H1 (cell line): ENCODE results near the gene GMIP. TPM values are rescaled to one million over a fixed set of nuclear protein-coding genes. Genes with fewer than 3 reads are reported as not detected.

Source experiments
- CTCF ChIA-PET: fragments of 300-600 bp; sonication (Branson Sonifier 250); formaldehyde crosslinking; loops from one replicate; lab custom pipeline; 2021; ENCODE audit not compliant: partially characterized antibody; lab: Charles Lee
- POLR2A ChIA-PET: fragments of 300-600 bp; sonication (Branson Sonifier 250); formaldehyde crosslinking; loops from one replicate; lab custom pipeline; 2021; ENCODE audit warnings: inconsistent platforms; ENCODE audit not compliant: partially characterized antibody; lab: Charles Lee
- DNase-seq, 2 experiments: peaks; one replicate each; pipeline versions ENCODE4 v3.0.0 to v3.0.0-alpha.2; 2010 to 2022; ENCODE audit warnings: low spot score in 2 of 2, low read depth in 1 of 2, mixed read lengths in 1 of 2
- FAIRE-seq: peaks from 2 replicates; lab custom pipeline; 2011; peaks lifted over from hg19 to GRCh38; lab: Jason Lieb, UNC
- H2AFZ ChIP-seq: 2 replicates; pipeline ENCODE4 v1.8.1; 2012; ENCODE audit warnings: low read length, inconsistent platforms
- H2AK5ac ChIP-seq: 2 replicates; pipeline ENCODE4 v1.6.1; 2013; ENCODE audit warnings: low read depth, low read length
- H2BK120ac ChIP-seq: replicated peaks from 2 replicates; pipeline ENCODE3; 2013; ENCODE audit warnings: low read depth, low read length, inconsistent platforms
- H2BK12ac ChIP-seq: 2 replicates; pipeline ENCODE4 v1.6.1; 2013; ENCODE audit warnings: low read depth, low read length
- H2BK15ac ChIP-seq: 2 replicates; pipeline ENCODE4 v1.6.1; 2013; ENCODE audit warnings: low read length
- H2BK20ac ChIP-seq: 2 replicates; pipeline ENCODE4 v1.6.1; 2013; ENCODE audit warnings: low read length
- H2BK5ac ChIP-seq: 2 replicates; pipeline ENCODE4 v1.6.1; 2013; ENCODE audit warnings: low read depth, low read length
- H3K14ac ChIP-seq: 2 replicates; pipeline ENCODE4 v1.6.1; 2013; ENCODE audit warnings: inconsistent platforms; ENCODE audit not compliant: insufficient read length
- H3K18ac ChIP-seq: 2 replicates; pipeline ENCODE4 v1.6.1; 2013; ENCODE audit warnings: low read length; ENCODE audit errors: extremely low read depth
- H3K23ac ChIP-seq: 2 replicates; pipeline ENCODE4 v1.6.1; 2013; ENCODE audit warnings: inconsistent platforms; ENCODE audit not compliant: insufficient read length
- H3K23me2 ChIP-seq: 2 replicates; pipeline ENCODE4 v1.6.1; 2013; ENCODE audit warnings: low read depth, low read length
- H3K27ac ChIP-seq: 2 replicates; pipeline ENCODE4 v1.6.1; 2011; ENCODE audit warnings: low read depth, low read length, inconsistent platforms
- H3K27me3 ChIP-seq, 4 experiments: replicated peaks in 1 of 4; 1 replicate in 1 of 4; 2 replicates in 3 of 4; pipeline versions ENCODE4 v1.6.1 to v1.8.1; 2011 to 2013; ENCODE audit warnings: low read length in 3 of 4, mild to moderate bottlenecking in 3 of 4, inconsistent platforms in 2 of 4, mixed read lengths in 2 of 4, moderate library complexity in 1 of 4; ENCODE audit not compliant: control insufficient read depth in 3 of 4, insufficient read depth in 3 of 4; ENCODE audit errors: extremely low read depth in 1 of 4
- H3K36me3 ChIP-seq, 4 experiments: 2 replicates each; pipeline versions ENCODE4 v1.6.1 to v1.8.1; 2011 to 2013; ENCODE audit warnings: mild to moderate bottlenecking in 4 of 4, low read length in 3 of 4, moderate library complexity in 2 of 4, control low read depth in 1 of 4, inconsistent platforms in 1 of 4; ENCODE audit not compliant: insufficient read depth in 4 of 4, control insufficient read depth in 2 of 4
- H3K4ac ChIP-seq: replicated peaks from 2 replicates; pipeline ENCODE3; 2013; ENCODE audit warnings: low read length, low read depth, mixed read lengths, inconsistent platforms; ENCODE audit not compliant: insufficient read length
- H3K4me1 ChIP-seq, 4 experiments: replicated peaks in 1 of 4; 1 replicate in 1 of 4; 2 replicates in 3 of 4; pipeline versions ENCODE4 v1.6.1 to v1.8.1; 2011 to 2013; ENCODE audit warnings: low read length in 3 of 4, inconsistent platforms in 2 of 4, mixed read lengths in 1 of 4; ENCODE audit not compliant: insufficient read depth in 4 of 4, control insufficient read depth in 3 of 4
- H3K4me2 ChIP-seq, 2 experiments: 2 replicates each; pipeline versions ENCODE4 v1.6.1 to v1.8.1; 2011 to 2013; ENCODE audit warnings: low read depth in 2 of 2, low read length in 2 of 2, control low read depth in 1 of 2, inconsistent platforms in 1 of 2, mild to moderate bottlenecking in 1 of 2; ENCODE audit not compliant: insufficient read depth in 1 of 2
- H3K4me3 ChIP-seq, 4 experiments: fragments of 200-600, 300-600 bp in 1 of 4; sonication (generic), shearing (Covaris generic), sonication (Bioruptor Twin) in 1 of 4; 2 replicates each; pipeline versions ENCODE4 v1.5.1 to v1.8.1; 2011 to 2016; ENCODE audit warnings: low read length in 4 of 4, low read depth in 3 of 4, control low read depth in 2 of 4, inconsistent platforms in 2 of 4, mild to moderate bottlenecking in 2 of 4, mixed read lengths in 1 of 4, moderate library complexity in 1 of 4; ENCODE audit not compliant: insufficient read depth in 2 of 4; ENCODE audit errors: extremely low read depth in 1 of 4
- H3K56ac ChIP-seq: replicated peaks from 2 replicates; pipeline ENCODE3; 2013; ENCODE audit warnings: low read depth, mild to moderate bottlenecking, mixed read lengths, low read length, inconsistent platforms; ENCODE audit not compliant: insufficient read length
- H3K79me1 ChIP-seq: 2 replicates; pipeline ENCODE4 v1.6.1; 2013; ENCODE audit warnings: low read depth, low read length, control low read depth
- H3K79me2 ChIP-seq, 2 experiments: 2 replicates each; pipeline versions ENCODE4 v1.6.1 to v1.8.1; 2012 to 2013; ENCODE audit warnings: low read length in 2 of 2, mild to moderate bottlenecking in 2 of 2, inconsistent platforms in 1 of 2; ENCODE audit not compliant: insufficient read depth in 2 of 2, control insufficient read depth in 1 of 2
- H3K9ac ChIP-seq, 4 experiments: replicated peaks in 1 of 4; 1 replicate in 1 of 4; 2 replicates in 3 of 4; pipeline versions ENCODE4 v1.6.1 to v1.8.1; 2011 to 2013; ENCODE audit warnings: low read depth in 3 of 4, low read length in 3 of 4, control low read depth in 2 of 4, mild to moderate bottlenecking in 2 of 4, moderate library complexity in 2 of 4, inconsistent platforms in 1 of 4; ENCODE audit errors: extremely low read depth in 1 of 4
- H3K9me3 ChIP-seq, 2 experiments: 2 replicates each; pipeline versions ENCODE4 v1.6.1 to v1.8.1; 2012 to 2013; ENCODE audit warnings: mild to moderate bottlenecking in 2 of 2, moderate library complexity in 2 of 2, control low read depth in 1 of 2, inconsistent platforms in 1 of 2, low read depth in 1 of 2, low read length in 1 of 2, mixed read lengths in 1 of 2; ENCODE audit not compliant: insufficient read depth in 2 of 2
- H4K20me1 ChIP-seq, 2 experiments: replicated peaks in 1 of 2; 2 replicates each; pipeline versions ENCODE3 to v1.8.1; 2011 to 2013; ENCODE audit warnings: inconsistent platforms in 2 of 2, low read length in 2 of 2, mild to moderate bottlenecking in 1 of 2; ENCODE audit not compliant: insufficient read depth in 2 of 2, control insufficient read depth in 1 of 2
- H4K5ac ChIP-seq: 2 replicates; pipeline ENCODE4 v1.6.1; 2013; ENCODE audit warnings: low read length, low read depth, mixed read lengths, inconsistent platforms; ENCODE audit not compliant: insufficient read length
- H4K8ac ChIP-seq: 2 replicates; pipeline ENCODE4 v1.8.0; 2013; ENCODE audit warnings: mild to moderate bottlenecking, moderate library complexity, low read length, inconsistent platforms; ENCODE audit not compliant: insufficient read depth; ENCODE audit errors: extremely low read depth
- H4K91ac ChIP-seq: replicated peaks from 2 replicates; pipeline ENCODE3; 2013; ENCODE audit warnings: low read length, mixed read lengths, inconsistent platforms; ENCODE audit not compliant: insufficient read length
- ASH2L ChIP-seq: fragments of 200-600, 300-600 bp; sonication (generic); IDR thresholded peaks from one replicate; pipeline ENCODE4 v1.7.1; 2017; ENCODE audit warnings: low read length
- BRCA1 ChIP-seq: IDR thresholded peaks from 2 replicates; pipeline ENCODE4 v1.6.1; 2012; ENCODE audit warnings: low read depth, low read length, improper control_type of control experiment
- CEBPB ChIP-seq: IDR thresholded peaks from 2 replicates; pipeline ENCODE4 v1.6.1; 2012; ENCODE audit warnings: low read depth, low read length
- CHD2 ChIP-seq: IDR thresholded peaks from 2 replicates; pipeline ENCODE4 v1.6.1; 2012; ENCODE audit warnings: low read length, improper control_type of control experiment
- CREB1 ChIP-seq: IDR thresholded peaks from 2 replicates; pipeline ENCODE4 v1.6.1; 2012; ENCODE audit warnings: inconsistent platforms
- CTBP2 ChIP-seq: IDR thresholded peaks from 2 replicates; pipeline ENCODE4 v1.7.0; 2011; ENCODE audit warnings: borderline replicate concordance, mild to moderate bottlenecking, moderate library complexity, mixed read lengths, low read length; ENCODE audit not compliant: insufficient read depth, insufficient read length
- EGR1 ChIP-seq: IDR thresholded peaks from 2 replicates; pipeline ENCODE4 v1.6.1; 2011; ENCODE audit warnings: low read depth, low read length, borderline replicate concordance
- GTF2F1 ChIP-seq: IDR thresholded peaks from 2 replicates; pipeline ENCODE4 v1.6.1; 2012; ENCODE audit warnings: low read depth, low read length, improper control_type of control experiment, borderline replicate concordance
- KDM1A ChIP-seq: fragments of 200-600, 300-600 bp; sonication (generic); IDR thresholded peaks from 2 replicates; pipeline ENCODE4 v1.7.1; 2016; ENCODE audit warnings: mild to moderate bottlenecking, low read length, borderline replicate concordance
- NRF1 ChIP-seq: IDR thresholded peaks from 2 replicates; pipeline ENCODE4 v1.6.1; 2011; ENCODE audit warnings: mild to moderate bottlenecking, low read depth, low read length, improper control_type of control experiment
- RAD21 ChIP-seq, 2 experiments: IDR thresholded peaks in 1 of 2; conservative IDR thresholded peaks in 1 of 2; 2 replicates each; pipeline ENCODE4 v1.6.1; 2011; ENCODE audit warnings: low read depth in 2 of 2, low read length in 2 of 2, improper control_type of control experiment in 1 of 2, inconsistent platforms in 1 of 2, mild to moderate bottlenecking in 1 of 2, moderate library complexity in 1 of 2
- TAF1 ChIP-seq: IDR thresholded peaks from 2 replicates; pipeline ENCODE4 v1.6.1; 2011; ENCODE audit warnings: mild to moderate bottlenecking, low read depth, low read length
- TBP ChIP-seq: IDR thresholded peaks from 2 replicates; pipeline ENCODE4 v1.6.1; 2011; ENCODE audit warnings: low read depth, low read length, improper control_type of control experiment
- TEAD4 ChIP-seq: IDR thresholded peaks from 2 replicates; pipeline ENCODE4 v1.6.1; 2012; ENCODE audit warnings: low read depth, low read length, inconsistent platforms, mixed read lengths
- WGBS, 2 experiments: shearing (Covaris generic) in 1 of 2; methylation state at CpG; one replicate each; pipeline versions ENCODE4 v1.1.6 to v1.1.7; 2013 to 2015; ENCODE audit warnings: low lambda C conversion rate in 2 of 2, mixed read lengths in 2 of 2, inconsistent platforms in 1 of 2, low coverage in 1 of 2, missing lambda C conversion rate in 1 of 2; ENCODE audit not compliant: insufficient replicate concordance in 2 of 2, insufficient coverage in 1 of 2, insufficient read length in 1 of 2; ENCODE audit errors: extremely low coverage in 1 of 2, missing lambda C conversion rate in 1 of 2; 5-methylcytosine and 5-hydroxymethylcytosine counted together
- polyA plus RNA-seq, 7 experiments: library from polyadenylated mRNA; depleted of rRNA in 3 of 7; stranded (reverse) in 5 of 7; unstranded in 2 of 7; fragments of >200 nt in 5 of 7; fragments of 200-250 nt in 2 of 7; gene quantifications; 1 replicate in 5 of 7; 2 replicates in 1 of 7; 4 replicates in 1 of 7; pipeline versions ENCODE4 v1.2.1 to v1.2.3, GENCODE V29; 2011 to 2013; ENCODE audit warnings: missing spikeins in 2 of 7, mixed read lengths in 2 of 7
- total RNA-seq: library from RNA; stranded (reverse); fragmentation: NEBNext Ultra II Directional; extraction: Animal tissue kit (Norgen Biotek cat#: 25700); gene quantifications from 2 replicates; pipeline ENCODE4 v1.2.1, GENCODE V29; 2021
- TF ChIP-seq, protein P1 (sequence below): IDR thresholded peaks from 2 replicates; pipeline ENCODE4 v1.6.1; 2012; ENCODE audit warnings: inconsistent platforms

GMIP gene
- total and polyA plus RNA-seq, 2 of the 8 experiments (the other 6 are each of a cell fraction or from before 2014, with no cell fraction given), result 5.7 to 18.1 TPM

DNA sequence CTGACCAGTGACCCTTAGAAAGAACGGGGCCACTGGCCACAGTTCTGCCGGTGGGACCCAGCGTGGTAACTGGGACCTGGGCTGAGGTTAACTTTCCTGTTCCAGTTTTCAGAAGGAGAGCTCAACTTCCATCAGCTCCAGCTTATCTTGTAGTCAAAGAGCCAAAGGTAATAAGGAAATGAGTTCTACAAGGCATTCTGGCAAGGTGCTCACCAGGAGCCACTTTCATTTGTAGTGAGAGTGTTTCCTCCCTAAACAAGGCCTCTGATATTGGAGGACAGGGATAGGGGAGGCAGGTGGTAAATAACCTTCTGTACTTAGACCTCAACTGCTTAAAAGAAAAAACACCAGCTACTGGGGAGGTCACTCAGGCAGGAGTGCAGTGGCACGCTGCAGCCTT lies 63.0 kb downstream of the GMIP start:
- Histone ChIP-seq H3K14ac (no peak overlapping the region), H2BK5ac (no peak overlapping the region), H2AFZ (no peak overlapping the region), H4K20me1 (peaks cover 0 to 2% of the 10 kb centered on the region in 2 experiments), H3K4me3 (no peak overlapping the region), H3K9ac (no peak overlapping the region), H3K4me2 (no peak overlapping the region), H3K36me3 (no peaks in the 10 kb centered on the region), H4K91ac (no peak overlapping the region), H2BK15ac (no peak overlapping the region), H3K23me2 (no peaks in the 10 kb centered on the region; the same call in 1 of the 2 replicates), H2BK20ac (no peak overlapping the region), H2AK5ac (no peak overlapping the region), H3K9me3 (no peaks in the 10 kb centered on the region), H3K4ac (no peak overlapping the region), H3K27me3 (no peaks in the 10 kb centered on the region; a peak in 1 of 7 replicates), H3K4me1 (peaks cover 0 to 5% (median 2%) of the 10 kb centered on the region in 4 experiments; a peak in 4 of 7 replicates), H2BK12ac (no peak overlapping the region), H3K23ac (no peak overlapping the region), H3K56ac (no peak overlapping the region), H4K8ac (no peak overlapping the region), H3K18ac (no peak overlapping the region), H2BK120ac (no peak overlapping the region), H3K79me1 (no peaks in the 10 kb centered on the region), H3K79me2 (no peaks in the 10 kb centered on the region), H4K5ac (no peak overlapping the region), H3K27ac (no peak overlapping the region)
- ChIA-PET CTCF (interaction anchor here (1.0 to 11.1 kb wide), 4 partner anchors 12 to 64 kb away, joined by 3 to 101 read pairs (median 8); partner anchors contain the start of gene GMIP), POLR2A (interaction anchor here (0.6 to 1.6 kb wide), 4 partner anchors 22 to 91 kb away, joined by 3 to 4 read pairs (median 3); partner anchors contain the start of gene LPAR2)
- DNase-seq, result no peak
- 84% methylated on average over 4 of the region's 4 CpGs; no CpG with 5 or more reads in 1 of the 2 experiments for WGBS, 2 experiments
- FAIRE-seq, result no peak
- TF ChIP-seq BRCA1 (no peak), TBP (no peak), TEAD4 (no peak), KDM1A (no peak), CREB1 (no peak), ASH2L (no peak), EGR1 (no peak), RAD21 (IDR thresholded peaks at IDR 0.05 in 1 of 2, conservative IDR thresholded peaks at IDR 0.05 in 1 of 2; ENCODE audit: low read depth in 2 of 2, low read length in 2 of 2) (no peak), CEBPB (no peak), GTF2F1 (no peak), CTBP2 (no peak), CHD2 (no peak), TAF1 (no peak), NRF1 (no peak)
- TF ChIP-seq, protein P1, sequence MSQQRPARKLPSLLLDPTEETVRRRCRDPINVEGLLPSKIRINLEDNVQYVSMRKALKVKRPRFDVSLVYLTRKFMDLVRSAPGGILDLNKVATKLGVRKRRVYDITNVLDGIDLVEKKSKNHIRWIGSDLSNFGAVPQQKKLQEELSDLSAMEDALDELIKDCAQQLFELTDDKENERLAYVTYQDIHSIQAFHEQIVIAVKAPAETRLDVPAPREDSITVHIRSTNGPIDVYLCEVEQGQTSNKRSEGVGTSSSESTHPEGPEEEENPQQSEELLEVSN, result no peak
